Body of pancreas (tissue), 4 donors: Measurements from ENCODE around the gene SPATA6. TPM values are rescaled to one million over a fixed set of nuclear protein-coding genes. Genes with fewer than 3 reads are reported as not detected.

ENCODE experiments used
- ATAC-seq: fragments of 150-250 bp; one replicate; pipeline ENCODE4 v1.9.1; 2016
- DNase-seq, 4 donors: peaks; one replicate each; pipeline ENCODE4 v3.0.0-alpha.2; 2019
- H3K27ac ChIP-seq, 4 donors: fragments of 200-600 bp; sonication (generic); 1 replicate in 3 of 4; 2 replicates in 1 of 4; pipeline versions ENCODE4 v1.5.1 to v1.6.1; 2016 to 2019; ENCODE audit warnings: mild to moderate bottlenecking in 1 of 4, mixed read lengths in 1 of 4, moderate library complexity in 1 of 4
- H3K27me3 ChIP-seq, 2 donors: fragments of 200-600 bp; sonication (generic); one replicate each; pipeline ENCODE4 v1.6.0; 2016; ENCODE audit warnings: mild to moderate bottlenecking in 1 of 2
- H3K36me3 ChIP-seq, 2 donors: fragments of 200-600 bp; sonication (generic); replicated peaks in 1 of 2; 2 replicates each; pipeline ENCODE4 v1.5.1; 2016; ENCODE audit warnings: low read depth in 2 of 2; ENCODE audit not compliant: insufficient read depth in 1 of 2
- H3K4me1 ChIP-seq: fragments of 200-600 bp; sonication (generic); one replicate; pipeline ENCODE4 v1.6.0; 2016
- H3K4me3 ChIP-seq, 2 donors: fragments of 200-600 bp; sonication (generic); 1 replicate in 1 of 2; 2 replicates in 1 of 2; pipeline ENCODE4 v1.5.1; 2016 to 2019
- H3K9me3 ChIP-seq, 3 donors: fragments of 200-600 bp; sonication (generic); 1 replicate in 2 of 3; 2 replicates in 1 of 3; pipeline ENCODE4 v1.5.1; 2016
- POLR2A ChIP-seq, 3 donors: fragments of 450-650 bp; IDR thresholded peaks; one replicate each; pipeline ENCODE4 v1.6.1; 2016; ENCODE audit warnings: antibody characterized with exemption in 3 of 3, mild to moderate bottlenecking in 2 of 3
- WGBS, 2 donors: methylation state at CpG; one replicate each; pipeline ENCODE4 v1.1.5; 2017; 5-methylcytosine and 5-hydroxymethylcytosine counted together
- intact Hi-C: fragments of 100-400 bp; cut with DNase I; formaldehyde crosslinking; loops from one replicate; pipeline ENCODE4 v1.15.1; 2023
- total RNA-seq, 2 donors: library from RNA; depleted of rRNA; stranded (reverse); fragments of >200 nt; gene quantifications; one replicate each; pipeline ENCODE4 v1.1.0, GENCODE V29; 2016
- TF ChIP-seq, protein P1 (sequence below), 7 experiments: fragments of 450-650 bp in 4 of 7; fragments of 200-600 bp in 3 of 7; sonication (generic) in 3 of 7; IDR thresholded peaks; one replicate each; pipeline ENCODE4 v1.5.1; 2016 to 2019; ENCODE audit warnings: antibody characterized with exemption in 7 of 7

The SPATA6 gene
- total RNA-seq, 2 donors from 2014 or later = 5.3 to 15.8 TPM

- no peak for DNase-seq
- H3K4me3 ChIP-seq = no peak overlapping the region
- intact Hi-C loops = no loop called here
- H3K9me3 ChIP-seq = no peaks in the 10 kb centered on the region
- no peak for TF ChIP-seq POLR2A (IDR thresholded peaks at IDR 0.05)
- TF ChIP-seq, protein P1, sequence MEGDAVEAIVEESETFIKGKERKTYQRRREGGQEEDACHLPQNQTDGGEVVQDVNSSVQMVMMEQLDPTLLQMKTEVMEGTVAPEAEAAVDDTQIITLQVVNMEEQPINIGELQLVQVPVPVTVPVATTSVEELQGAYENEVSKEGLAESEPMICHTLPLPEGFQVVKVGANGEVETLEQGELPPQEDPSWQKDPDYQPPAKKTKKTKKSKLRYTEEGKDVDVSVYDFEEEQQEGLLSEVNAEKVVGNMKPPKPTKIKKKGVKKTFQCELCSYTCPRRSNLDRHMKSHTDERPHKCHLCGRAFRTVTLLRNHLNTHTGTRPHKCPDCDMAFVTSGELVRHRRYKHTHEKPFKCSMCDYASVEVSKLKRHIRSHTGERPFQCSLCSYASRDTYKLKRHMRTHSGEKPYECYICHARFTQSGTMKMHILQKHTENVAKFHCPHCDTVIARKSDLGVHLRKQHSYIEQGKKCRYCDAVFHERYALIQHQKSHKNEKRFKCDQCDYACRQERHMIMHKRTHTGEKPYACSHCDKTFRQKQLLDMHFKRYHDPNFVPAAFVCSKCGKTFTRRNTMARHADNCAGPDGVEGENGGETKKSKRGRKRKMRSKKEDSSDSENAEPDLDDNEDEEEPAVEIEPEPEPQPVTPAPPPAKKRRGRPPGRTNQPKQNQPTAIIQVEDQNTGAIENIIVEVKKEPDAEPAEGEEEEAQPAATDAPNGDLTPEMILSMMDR (IDR thresholded peaks at IDR 0.05) = no peak
- peaks cover 7% of the 10 kb centered on the region for H3K4me1 ChIP-seq
- no peak for ATAC-seq
- no peak overlapping the region for H3K27ac ChIP-seq
- WGBS, 2 donors = 81 to 96% methylated on average over 1 of the region's 1 CpG
- no peaks in the 10 kb centered on the region for H3K36me3 ChIP-seq
- H3K27me3 ChIP-seq = no peaks in the 10 kb centered on the region
These were observed 66.6 kb downstream of the SPATA6 start for GRCh38 chr1:48405400-48405799.

DNA sequence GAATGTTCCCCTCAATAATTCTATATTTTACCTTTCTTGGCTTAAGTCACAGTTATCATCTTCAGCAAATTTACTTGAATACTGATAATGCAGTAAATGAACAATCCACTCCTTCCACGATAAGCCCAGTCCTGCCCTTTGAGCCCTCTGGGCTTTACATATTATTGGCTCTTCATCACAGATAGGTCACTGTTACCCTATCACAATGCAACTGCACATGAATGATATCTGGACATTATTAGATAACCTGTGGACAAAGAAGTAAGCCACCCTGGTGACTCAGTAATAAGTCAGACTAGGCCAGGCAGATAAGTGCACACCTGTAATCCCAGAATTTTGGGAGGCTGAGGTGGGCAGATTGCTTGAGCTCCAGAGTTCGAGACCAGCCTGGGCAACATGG lies 69.4 kb downstream of the SPATA6 start:
- ATAC-seq (peak; percentile 40), DNase-seq (no peak)
- peaks cover 0 to 3% of the 10 kb centered on the region in 2 donors for H3K27me3 ChIP-seq
- intact Hi-C loops = no loop called here
- no peaks in the 10 kb centered on the region for H3K36me3 ChIP-seq
- no peaks in the 10 kb centered on the region for H3K9me3 ChIP-seq
- no peak for TF ChIP-seq POLR2A (IDR thresholded peaks at IDR 0.05)
- TF ChIP-seq, protein P1 (IDR thresholded peaks at IDR 0.05) = no peak
- 49 to 51% methylated on average over 2 of the region's 2 CpGs for WGBS, 2 donors
- no peak overlapping the region for H3K4me3 ChIP-seq
- H3K27ac ChIP-seq = no peak overlapping the region
- peaks cover 7% of the 10 kb centered on the region for H3K4me1 ChIP-seq

GRCh38 chr1:48396208-48396607 lies 75.8 kb downstream of the SPATA6 start:
- TF ChIP-seq, protein P1 (IDR thresholded peaks at IDR 0.05) = no peak
- TF ChIP-seq POLR2A (IDR thresholded peaks at IDR 0.05) = no peak
- Histone ChIP-seq H3K27me3 (peaks cover 0 to 3% of the 10 kb centered on the region in 2 donors), H3K9me3 (no peaks in the 10 kb centered on the region), H3K4me3 (no peak overlapping the region), H3K4me1 (no peaks in the 10 kb centered on the region), H3K36me3 (no peaks in the 10 kb centered on the region), H3K27ac (no peak overlapping the region)
- ATAC-seq (no peak), DNase-seq (no peak)
- 77 to 85% methylated on average over 2 of the region's 2 CpGs for WGBS, 2 donors
- intact Hi-C loops = no loop called here

DNA sequence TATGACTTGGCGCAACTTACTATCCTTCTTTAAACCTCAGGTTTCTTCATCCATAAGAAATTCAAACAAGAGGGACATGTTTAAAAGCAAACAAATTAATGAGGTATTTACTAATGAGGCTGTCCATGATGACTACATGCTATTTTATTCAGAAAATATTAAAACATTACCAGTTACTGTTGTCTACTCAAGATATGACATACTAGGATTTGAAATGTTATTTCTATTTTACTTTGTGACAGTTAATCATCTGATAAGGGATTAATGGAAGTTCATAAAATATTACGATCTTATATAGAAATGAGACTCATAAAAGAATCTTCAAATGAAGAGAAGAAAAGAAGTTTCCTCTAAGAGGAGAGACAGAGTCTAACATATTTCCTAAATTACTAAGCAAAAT lies 80.1 kb downstream of the SPATA6 start:
- intact Hi-C loops = no loop called here
- WGBS, 2 donors = 96 to 100% methylated on average over 2 of the region's 2 CpGs
- TF ChIP-seq, protein P1 (IDR thresholded peaks at IDR 0.05) = no peak
- no peak for TF ChIP-seq POLR2A (IDR thresholded peaks at IDR 0.05)

DNA sequence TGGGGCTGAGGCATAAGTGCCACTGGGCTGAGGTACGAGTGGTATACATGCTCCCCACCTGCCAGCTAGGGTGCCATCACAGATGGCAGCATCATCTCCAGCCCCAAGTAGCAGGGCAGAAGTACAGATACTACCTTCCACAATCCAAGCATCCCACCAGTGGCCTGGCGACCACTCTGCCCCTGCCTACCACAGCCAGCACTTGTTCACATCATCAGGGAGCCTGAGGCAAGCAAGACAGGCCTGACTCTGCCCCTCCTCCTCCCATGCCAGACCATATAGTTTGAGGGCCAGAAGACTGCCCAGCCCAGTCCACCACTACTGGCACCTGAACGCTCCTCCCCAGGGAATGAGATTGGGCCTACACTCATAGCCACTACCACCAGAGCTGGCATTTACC lies 84.6 kb downstream of the SPATA6 start:
- TF ChIP-seq, protein P1 (IDR thresholded peaks at IDR 0.05) = no peak
- TF ChIP-seq POLR2A (IDR thresholded peaks at IDR 0.05) = no peak

More for the DNA sequence above, 80.1 kb downstream of the SPATA6 start:
- Histone ChIP-seq H3K27me3 (no peaks in the 10 kb centered on the region), H3K27ac (no peak overlapping the region), H3K4me1 (no peaks in the 10 kb centered on the region), H3K4me3 (no peak overlapping the region), H3K9me3 (no peaks in the 10 kb centered on the region), H3K36me3 (no peaks in the 10 kb centered on the region)
- DNase-seq = no peak
- ATAC-seq = no peak

More for the DNA sequence above, 84.6 kb downstream of the SPATA6 start:
- Histone ChIP-seq H3K36me3 (no peaks in the 10 kb centered on the region), H3K27me3 (no peaks in the 10 kb centered on the region), H3K9me3 (no peaks in the 10 kb centered on the region), H3K4me1 (no peaks in the 10 kb centered on the region), H3K27ac (no peak overlapping the region), H3K4me3 (no peak overlapping the region)
- WGBS, 2 donors = 100% methylated on average over 3 of the region's 3 CpGs
- intact Hi-C loops = no loop called here
- DNase-seq = no peak
- ATAC-seq = no peak
